ENCODE measurements around the gene LMBR1.
A peak's percentile ranks its signal among the peaks of the same experiment; 100 is the strongest.
"Not testable (repeated sequence)": the region's sequence is repeated elsewhere in the genome, so short reads cannot be mapped to it uniquely, and the experiment has no call there.

LMBR1 gene

GRCh38 chr7:156640949-156641485, 252.0 kb downstream of the LMBR1 start:
- H3K4me3 ChIP-seq (ENCODE audit: low read length in 2 of 2) = peak overlapping the region; percentile 84 to 85
- peaks cover 0 to 6% of the 10 kb centered on the region in 2 donors for H3K9me3 ChIP-seq (ENCODE audit: control insufficient read depth in 2 of 2, low read length in 2 of 2)
- H3K9ac ChIP-seq (ENCODE audit: low read length in 2 of 2) = peak overlapping the region; percentile 62 to 69
- no peaks in the 10 kb centered on the region for H3K27me3 ChIP-seq (ENCODE audit: control insufficient read depth in 1 of 2, insufficient read depth in 2 of 2, low read length in 2 of 2)
- no peaks in the 10 kb centered on the region for H3K36me3 ChIP-seq (ENCODE audit: control insufficient read depth in 2 of 2, insufficient read depth in 2 of 2, low read length in 2 of 2)
- peaks cover 16% of the 10 kb centered on the region for H3K4me1 ChIP-seq (ENCODE audit: control insufficient read depth, insufficient read depth, low read length)
- H3K27ac ChIP-seq (ENCODE audit: low read length) = no peak overlapping the region

GRCh38 chr7:156640257-156640948, 252.6 kb downstream of the LMBR1 start, which contains the start of gene RNF32:
Gene RNF32 (plus strand): TSS chr7:156640774. CDS start chr7:156643878, 3,104 bp downstream.
- H3K9ac ChIP-seq (ENCODE audit: low read length in 2 of 2) = peak within 1 kb of the TSS; percentile 62 to 69
- H3K9me3 ChIP-seq (ENCODE audit: control insufficient read depth in 2 of 2, low read length in 2 of 2) = peaks cover 0 to 6% of the 10 kb centered on the region in 2 donors
- no peak within 1 kb of the TSS for H3K27ac ChIP-seq (ENCODE audit: low read length)
- no peaks in the 10 kb centered on the region for H3K36me3 ChIP-seq (ENCODE audit: control insufficient read depth in 2 of 2, insufficient read depth in 2 of 2, low read length in 2 of 2)
- no peaks in the 10 kb centered on the region for H3K27me3 ChIP-seq (ENCODE audit: control insufficient read depth in 1 of 2, insufficient read depth in 2 of 2, low read length in 2 of 2)
- H3K4me3 ChIP-seq (ENCODE audit: low read length in 2 of 2) = peak within 1 kb of the TSS; percentile 84 to 85
- H3K4me1 ChIP-seq (ENCODE audit: control insufficient read depth, insufficient read depth, low read length) = peaks cover 16% of the 10 kb centered on the region

GRCh38 chr7:156639426-156640256, 253.3 kb downstream of the LMBR1 start:
- Histone ChIP-seq H3K36me3 (ENCODE audit: control insufficient read depth in 2 of 2, insufficient read depth in 2 of 2, low read length in 2 of 2) (no peaks in the 10 kb centered on the region), H3K27ac (ENCODE audit: low read length) (no peak overlapping the region), H3K4me3 (ENCODE audit: low read length in 2 of 2) (peak overlapping the region; percentile 84 to 85), H3K9me3 (ENCODE audit: control insufficient read depth in 2 of 2, low read length in 2 of 2) (peaks cover 0 to 6% of the 10 kb centered on the region in 2 donors), H3K9ac (ENCODE audit: low read length in 2 of 2) (peak overlapping the region; percentile 22 to 41), H3K4me1 (ENCODE audit: control insufficient read depth, insufficient read depth, low read length) (peaks cover 16% of the 10 kb centered on the region), H3K27me3 (ENCODE audit: control insufficient read depth in 1 of 2, insufficient read depth in 2 of 2, low read length in 2 of 2) (no peaks in the 10 kb centered on the region)

GRCh38 chr7:156638443-156639077, 254.4 kb downstream of the LMBR1 start:
- Histone ChIP-seq H3K27me3 (ENCODE audit: control insufficient read depth in 1 of 2, insufficient read depth in 2 of 2, low read length in 2 of 2) (no peaks in the 10 kb centered on the region), H3K9ac (ENCODE audit: low read length in 2 of 2) (no peak overlapping the region), H3K36me3 (ENCODE audit: control insufficient read depth in 2 of 2, insufficient read depth in 2 of 2, low read length in 2 of 2) (no peaks in the 10 kb centered on the region), H3K4me3 (ENCODE audit: low read length in 2 of 2) (no peak overlapping the region), H3K9me3 (ENCODE audit: control insufficient read depth in 2 of 2, low read length in 2 of 2) (peaks cover 0 to 6% of the 10 kb centered on the region in 2 donors), H3K4me1 (ENCODE audit: control insufficient read depth, insufficient read depth, low read length) (peaks cover 16% of the 10 kb centered on the region), H3K27ac (ENCODE audit: low read length) (no peak overlapping the region)

GRCh38 chr7:156637093-156637492, 255.9 kb downstream of the LMBR1 start:
- not testable (repeated sequence) for H3K27me3 ChIP-seq (ENCODE audit: control insufficient read depth in 1 of 2, insufficient read depth in 2 of 2, low read length in 2 of 2); H3K4me3 ChIP-seq (ENCODE audit: low read length in 2 of 2); H3K36me3 ChIP-seq (ENCODE audit: control insufficient read depth in 2 of 2, insufficient read depth in 2 of 2, low read length in 2 of 2); H3K9ac ChIP-seq (ENCODE audit: low read length in 2 of 2); H3K9me3 ChIP-seq (ENCODE audit: control insufficient read depth in 2 of 2, low read length in 2 of 2); H3K27ac ChIP-seq (ENCODE audit: low read length)
- H3K4me1 ChIP-seq (ENCODE audit: control insufficient read depth, insufficient read depth, low read length) = peaks cover 16% of the 10 kb centered on the region

GRCh38 chr7:156635529-156636385, 257.2 kb downstream of the LMBR1 start:
- Histone ChIP-seq H3K27me3 (ENCODE audit: control insufficient read depth in 1 of 2, insufficient read depth in 2 of 2, low read length in 2 of 2) (no peaks in the 10 kb centered on the region), H3K4me1 (ENCODE audit: control insufficient read depth, insufficient read depth, low read length) (peaks cover 10% of the 10 kb centered on the region), H3K4me3 (ENCODE audit: low read length in 2 of 2) (no peak overlapping the region), H3K9me3 (ENCODE audit: control insufficient read depth in 2 of 2, low read length in 2 of 2) (peaks cover 0 to 6% of the 10 kb centered on the region in 2 donors), H3K27ac (ENCODE audit: low read length) (no peak overlapping the region), H3K9ac (ENCODE audit: low read length in 2 of 2) (no peak overlapping the region), H3K36me3 (ENCODE audit: control insufficient read depth in 2 of 2, insufficient read depth in 2 of 2, low read length in 2 of 2) (no peaks in the 10 kb centered on the region)

GRCh38 chr7:156634117-156634516, 258.9 kb downstream of the LMBR1 start:
- Histone ChIP-seq H3K36me3 (ENCODE audit: control insufficient read depth in 2 of 2, insufficient read depth in 2 of 2, low read length in 2 of 2) (no peaks in the 10 kb centered on the region), H3K4me3 (ENCODE audit: low read length in 2 of 2) (no peak overlapping the region), H3K27me3 (ENCODE audit: control insufficient read depth in 1 of 2, insufficient read depth in 2 of 2, low read length in 2 of 2) (no peaks in the 10 kb centered on the region), H3K9ac (ENCODE audit: low read length in 2 of 2) (no peak overlapping the region), H3K9me3 (ENCODE audit: control insufficient read depth in 2 of 2, low read length in 2 of 2) (no peaks in the 10 kb centered on the region), H3K4me1 (ENCODE audit: control insufficient read depth, insufficient read depth, low read length) (no peaks in the 10 kb centered on the region), H3K27ac (ENCODE audit: low read length) (no peak overlapping the region)

- Histone ChIP-seq H3K4me1 (ENCODE audit: control insufficient read depth, insufficient read depth, low read length) (no peaks in the 10 kb centered on the region), H3K27ac (ENCODE audit: low read length) (no peak overlapping the region), H3K36me3 (ENCODE audit: control insufficient read depth in 2 of 2, insufficient read depth in 2 of 2, low read length in 2 of 2) (no peaks in the 10 kb centered on the region), H3K9me3 (ENCODE audit: control insufficient read depth in 2 of 2, low read length in 2 of 2) (peaks cover 0 to 2% of the 10 kb centered on the region in 2 donors), H3K9ac (ENCODE audit: low read length in 2 of 2) (no peak overlapping the region), H3K27me3 (ENCODE audit: control insufficient read depth in 1 of 2, insufficient read depth in 2 of 2, low read length in 2 of 2) (no peaks in the 10 kb centered on the region), H3K4me3 (ENCODE audit: low read length in 2 of 2) (no peak overlapping the region)
Observed at GRCh38 chr7:156629873-156630272, 263.1 kb downstream of the LMBR1 start.

GRCh38 chr7:156628562-156628961, 264.4 kb downstream of the LMBR1 start:
- Histone ChIP-seq H3K4me3 (ENCODE audit: low read length in 2 of 2) (no peak overlapping the region), H3K27ac (ENCODE audit: low read length) (no peak overlapping the region), H3K9me3 (ENCODE audit: control insufficient read depth in 2 of 2, low read length in 2 of 2) (peaks cover 0 to 2% of the 10 kb centered on the region in 2 donors), H3K36me3 (ENCODE audit: control insufficient read depth in 2 of 2, insufficient read depth in 2 of 2, low read length in 2 of 2) (no peaks in the 10 kb centered on the region), H3K4me1 (ENCODE audit: control insufficient read depth, insufficient read depth, low read length) (no peaks in the 10 kb centered on the region), H3K9ac (ENCODE audit: low read length in 2 of 2) (no peak overlapping the region), H3K27me3 (ENCODE audit: control insufficient read depth in 1 of 2, insufficient read depth in 2 of 2, low read length in 2 of 2) (no peaks in the 10 kb centered on the region)

Data from stomach smooth muscle (tissue), 2 donors.